ENCODE measurements around the gene DCANP1. TPM values are rescaled to one million over a fixed set of nuclear protein-coding genes. Genes with fewer than 3 reads are reported as not detected.

The DCANP1 gene
- total RNA-seq, 2 experiments from 2014 or later, result not detected

DNA sequence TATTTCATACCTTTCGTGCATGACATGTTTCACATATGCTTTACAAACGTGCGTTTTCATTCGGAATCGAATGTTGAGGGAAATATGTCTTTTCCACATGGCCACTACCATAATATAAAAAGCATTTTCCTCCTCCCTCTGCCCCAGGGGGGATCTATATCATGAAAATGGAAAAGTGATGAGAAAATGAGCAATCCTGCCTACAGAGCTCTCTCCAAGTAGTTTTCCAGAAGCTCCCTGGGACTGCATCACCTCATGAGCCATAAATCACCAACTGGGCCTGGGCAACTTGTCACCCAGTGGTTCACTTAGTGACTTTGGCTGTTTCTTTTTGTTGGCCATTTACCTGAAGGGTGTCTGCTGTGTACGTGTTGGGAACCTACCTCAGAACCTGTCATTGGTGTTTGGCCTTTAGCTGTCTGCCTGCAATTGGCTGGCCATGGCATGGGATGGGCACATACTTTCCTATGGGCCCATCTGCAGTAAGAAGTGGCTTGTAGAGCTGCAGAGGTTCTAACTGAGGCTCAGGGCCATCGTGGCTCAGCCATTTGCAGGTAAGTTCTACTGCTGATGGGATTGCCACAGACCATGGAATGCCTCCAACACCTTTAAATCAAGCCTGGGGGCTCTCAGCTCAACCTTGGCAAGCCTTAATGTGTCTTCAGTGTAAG is 14.5 kb upstream of the DCANP1 start:
- Histone ChIP-seq H3K4me2 (ENCODE audit: low read length) (no peak overlapping the region), H3K4me1 (ENCODE audit: insufficient read depth, low read length, poor library complexity, severe bottlenecking) (no peaks in the 10 kb centered on the region), H3K79me2 (ENCODE audit: insufficient read depth, low read depth, low read length) (no peaks in the 10 kb centered on the region), H3K9me2 (ENCODE audit: insufficient read depth, low read length) (no peaks in the 10 kb centered on the region), H2AFZ (ENCODE audit: low read length) (no peak overlapping the region), H3K36me3 (ENCODE audit: insufficient read depth, low read length) (no peaks in the 10 kb centered on the region), H4K20me1 (ENCODE audit: insufficient read depth, low read length) (no peaks in the 10 kb centered on the region), H3K4me3 (ENCODE audit: low read depth, low read length, poor library complexity, severe bottlenecking) (no peak overlapping the region), H3K9me3 (ENCODE audit: low read length) (no peaks in the 10 kb centered on the region), H3K27ac (ENCODE audit: low read depth, low read length, poor library complexity, severe bottlenecking) (no peak overlapping the region)
- intact Hi-C loops (cut with micrococcal nuclease; ENCODE audit: unreplicated experiment), result loop anchor here (10.0 kb wide), 1 partner anchor 373 kb away; the partner anchor contains the start of gene SLC25A48
- no peak for DNase-seq (ENCODE audit: low spot score)
- ChIA-PET CTCF (ENCODE audit: unreplicated experiment) (interaction anchor here (1.4 kb wide), 1 partner anchor 105 kb away, joined by 6 read pairs; no protein-coding TSS in a partner anchor), POLR2A (interaction anchor here (0.7 kb wide), 1 partner anchor 1567 kb away, joined by 3 read pairs; no protein-coding TSS in a partner anchor)
- no TSS peak for BruUV-seq (replicated peaks)
- TF ChIP-seq, protein P1, sequence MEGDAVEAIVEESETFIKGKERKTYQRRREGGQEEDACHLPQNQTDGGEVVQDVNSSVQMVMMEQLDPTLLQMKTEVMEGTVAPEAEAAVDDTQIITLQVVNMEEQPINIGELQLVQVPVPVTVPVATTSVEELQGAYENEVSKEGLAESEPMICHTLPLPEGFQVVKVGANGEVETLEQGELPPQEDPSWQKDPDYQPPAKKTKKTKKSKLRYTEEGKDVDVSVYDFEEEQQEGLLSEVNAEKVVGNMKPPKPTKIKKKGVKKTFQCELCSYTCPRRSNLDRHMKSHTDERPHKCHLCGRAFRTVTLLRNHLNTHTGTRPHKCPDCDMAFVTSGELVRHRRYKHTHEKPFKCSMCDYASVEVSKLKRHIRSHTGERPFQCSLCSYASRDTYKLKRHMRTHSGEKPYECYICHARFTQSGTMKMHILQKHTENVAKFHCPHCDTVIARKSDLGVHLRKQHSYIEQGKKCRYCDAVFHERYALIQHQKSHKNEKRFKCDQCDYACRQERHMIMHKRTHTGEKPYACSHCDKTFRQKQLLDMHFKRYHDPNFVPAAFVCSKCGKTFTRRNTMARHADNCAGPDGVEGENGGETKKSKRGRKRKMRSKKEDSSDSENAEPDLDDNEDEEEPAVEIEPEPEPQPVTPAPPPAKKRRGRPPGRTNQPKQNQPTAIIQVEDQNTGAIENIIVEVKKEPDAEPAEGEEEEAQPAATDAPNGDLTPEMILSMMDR (conservative IDR thresholded peaks at IDR 0.05; ENCODE audit: low read length), result no peak
- TF ChIP-seq EZH2phosphoT487 (IDR thresholded peaks at IDR 0.05; ENCODE audit: borderline replicate concordance, low read depth, low read length), result no peak

DNA sequence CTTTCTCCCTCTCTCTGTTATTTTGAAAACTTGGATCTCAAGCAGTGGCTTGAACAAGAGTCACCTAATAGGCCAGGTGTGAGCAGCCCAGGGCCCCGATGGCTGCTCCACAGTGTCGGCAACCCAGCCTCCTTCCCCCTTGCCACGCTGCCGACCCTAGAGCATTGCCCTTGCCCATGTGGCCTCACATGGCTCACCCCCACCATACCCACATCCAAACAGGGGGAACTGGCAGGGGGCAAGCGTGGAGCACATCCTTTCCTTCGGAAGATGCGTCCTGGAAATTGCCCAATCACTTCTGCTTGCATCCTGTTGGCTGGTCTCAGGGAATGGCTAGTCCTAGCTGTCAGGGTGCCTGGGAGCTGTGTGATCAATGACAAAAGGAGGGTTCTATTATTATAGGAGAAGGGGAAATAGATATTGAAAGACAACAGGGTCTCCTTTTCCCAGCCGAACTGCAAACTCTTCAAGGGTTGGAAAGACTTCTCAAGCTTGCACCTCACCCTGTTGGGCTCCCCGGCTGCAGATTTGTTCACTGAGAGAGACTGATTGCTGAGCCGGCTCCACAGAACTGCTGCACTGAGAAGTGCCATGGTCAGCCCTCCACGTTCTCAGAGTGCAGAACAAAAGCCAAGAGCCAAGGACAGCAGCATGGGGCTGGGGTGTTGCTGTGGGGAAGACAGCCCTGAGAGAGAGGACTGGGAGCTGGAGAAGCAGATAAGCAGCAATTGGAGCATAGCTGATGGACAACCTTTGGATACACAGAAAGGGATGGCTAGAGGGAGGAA is 13.3 kb upstream of the DCANP1 start:
- intact Hi-C loops (cut with micrococcal nuclease; ENCODE audit: unreplicated experiment), result loop anchor here (10.0 kb wide), 1 partner anchor 374 kb away; the partner anchor contains the start of gene SLC25A48

More for the DNA sequence above, 13.3 kb upstream of the DCANP1 start:
- H2AFZ ChIP-seq (ENCODE audit: low read length), result no peak overlapping the region
- no peaks in the 10 kb centered on the region for H3K9me2 ChIP-seq (ENCODE audit: insufficient read depth, low read length)
- no peaks in the 10 kb centered on the region for H3K36me3 ChIP-seq (ENCODE audit: insufficient read depth, low read length)
- H3K9me3 ChIP-seq (ENCODE audit: low read length), result no peaks in the 10 kb centered on the region
- no peaks in the 10 kb centered on the region for H3K79me2 ChIP-seq (ENCODE audit: insufficient read depth, low read depth, low read length)
- no peak for DNase-seq (ENCODE audit: low spot score)
- no peak overlapping the region for H3K4me3 ChIP-seq (ENCODE audit: low read depth, low read length, poor library complexity, severe bottlenecking)
- H3K4me2 ChIP-seq (ENCODE audit: low read length), result no peak overlapping the region
- no peak for TF ChIP-seq EZH2phosphoT487 (IDR thresholded peaks at IDR 0.05; ENCODE audit: borderline replicate concordance, low read depth, low read length)
- TF ChIP-seq, protein P1 (conservative IDR thresholded peaks at IDR 0.05; ENCODE audit: low read length), result no peak
- no TSS peak for BruUV-seq (replicated peaks)
- ChIA-PET CTCF (ENCODE audit: unreplicated experiment) (no interaction called here), POLR2A (interaction anchor here (0.7 kb wide), 1 partner anchor 61 kb away, joined by 4 read pairs; no protein-coding TSS in a partner anchor)
- no peaks in the 10 kb centered on the region for H3K4me1 ChIP-seq (ENCODE audit: insufficient read depth, low read length, poor library complexity, severe bottlenecking)
- H3K27ac ChIP-seq (ENCODE audit: low read depth, low read length, poor library complexity, severe bottlenecking), result no peak overlapping the region
- no peaks in the 10 kb centered on the region for H4K20me1 ChIP-seq (ENCODE audit: insufficient read depth, low read length)
